BLaER1 treated with 17β-estradiol and CSF1 and Interleukin-3, amounts not matched to agents 10 nM and 100 nM (cell line): ENCODE measurements around the gene NNT.
"Not testable (repeated sequence)": the region's sequence is repeated elsewhere in the genome, so short reads cannot be mapped to it uniquely, and the experiment has no call there.

Experiments
- H3K27ac ChIP-seq, 11 experiments: shearing (Covaris generic); formaldehyde crosslinking; 2 replicates each; pipeline ENCODE4 v1.8.1; 2022
- H3K27me3 ChIP-seq, 11 experiments: shearing (Covaris generic); formaldehyde crosslinking; 2 replicates each; pipeline ENCODE4 v1.8.1; 2022
- H3K36me3 ChIP-seq, 11 experiments: shearing (Covaris generic); formaldehyde crosslinking; 2 replicates each; pipeline ENCODE4 v1.8.1; 2022
- H3K4me1 ChIP-seq, 10 experiments: shearing (Covaris generic); formaldehyde crosslinking; 2 replicates each; pipeline ENCODE4 v1.8.1; 2022
- H3K4me2 ChIP-seq, 11 experiments: shearing (Covaris generic); formaldehyde crosslinking; 2 replicates each; pipeline ENCODE4 v1.8.1; 2022
- H3K4me3 ChIP-seq, 10 experiments: shearing (Covaris generic); formaldehyde crosslinking; 2 replicates each; pipeline ENCODE4 v1.8.1; 2022
- H3K9ac ChIP-seq, 11 experiments: shearing (Covaris generic); formaldehyde crosslinking; 2 replicates each; pipeline ENCODE4 v1.8.1; 2022
- H3K9me3 ChIP-seq, 11 experiments: shearing (Covaris generic); formaldehyde crosslinking; replicated peaks in 1 of 11; 2 replicates each; pipeline ENCODE4 v1.8.1; 2022
- H4K20me1 ChIP-seq, 11 experiments: shearing (Covaris generic); formaldehyde crosslinking; 2 replicates each; pipeline ENCODE4 v1.8.1; 2022
- Cebpa-rat ChIP-seq, 11 experiments: shearing (Covaris generic); IDR thresholded peaks; 2 replicates each; pipeline ENCODE4 v1.8.1; 2022

Gene NNT

DNA sequence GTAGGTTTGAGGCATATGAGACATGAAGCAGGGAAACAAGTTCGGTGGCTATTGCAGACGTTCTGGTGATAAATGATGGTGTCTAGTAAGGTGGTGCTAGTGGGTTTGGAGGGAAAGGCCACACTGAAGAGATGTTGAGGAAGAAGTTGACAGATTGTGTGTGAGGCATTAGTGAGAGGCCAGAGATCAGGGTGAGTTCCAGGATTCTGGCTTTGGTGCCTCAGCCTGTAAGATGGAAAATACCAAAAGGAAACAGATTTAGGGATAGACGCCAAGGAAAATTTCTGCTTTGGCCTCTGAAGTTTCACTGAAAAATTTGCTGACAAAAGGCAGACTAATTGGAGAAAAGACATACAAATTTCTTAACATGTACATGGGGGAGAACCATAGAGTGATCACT lies 39.7 kb upstream of the NNT start:
- H3K4me1 ChIP-seq: 0 out of 20 replicates have a peak, but pooled peaks cover 0 to 4% (median 0%) of the 10 kb centered on the region in 10 experiments

DNA sequence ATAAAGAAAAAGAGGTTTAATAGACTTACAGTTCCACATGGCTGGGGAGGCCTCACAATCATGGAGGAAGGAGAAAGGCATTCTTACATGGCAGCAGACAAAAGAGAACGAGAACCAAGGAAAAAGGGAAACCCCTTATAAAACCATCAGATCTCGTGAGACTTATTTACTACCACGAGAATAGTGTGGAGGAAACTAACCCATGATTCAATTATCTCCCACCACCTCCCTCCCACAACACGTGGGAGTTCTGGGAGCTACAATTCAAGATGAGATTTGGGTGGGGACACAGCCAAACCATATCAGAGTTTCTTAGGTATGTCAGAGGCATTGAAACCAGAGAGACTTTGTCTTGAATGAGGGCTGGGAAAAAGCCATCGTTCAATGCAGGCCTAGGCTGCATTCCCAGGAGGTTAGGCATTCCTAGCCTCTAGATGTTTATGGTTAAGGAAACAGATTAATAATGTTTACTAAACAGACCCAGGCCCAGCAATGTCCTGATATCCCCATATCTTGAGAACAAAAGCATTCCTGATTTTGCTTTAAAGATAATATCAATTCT lies 38.6 kb upstream of the NNT start:
- H3K4me1 ChIP-seq: 0 out of 20 replicates have a peak, but pooled peaks cover 0 to 4% (median 0%) of the 10 kb centered on the region in 10 experiments
- no peaks in the 10 kb centered on the region for H4K20me1 ChIP-seq
- H3K9me3 ChIP-seq: peaks cover 0 to 11% (median 0%) of the 10 kb centered on the region in 11 experiments; a peak in 1 of 22 replicates
- H3K36me3 ChIP-seq: no peaks in the 10 kb centered on the region
- no peak for TF ChIP-seq Cebpa-rat (IDR thresholded peaks at IDR 0.05)
- H3K4me3 ChIP-seq: no peak overlapping the region
- H3K27ac ChIP-seq: no peak overlapping the region
- no peak overlapping the region for H3K4me2 ChIP-seq
- H3K9ac ChIP-seq: no peak overlapping the region
- H3K27me3 ChIP-seq: no peaks in the 10 kb centered on the region

More for the DNA sequence above, 39.7 kb upstream of the NNT start:
- Histone ChIP-seq H3K9me3 (peaks cover 0 to 11% (median 0%) of the 10 kb centered on the region in 11 experiments; a peak in 1 of 22 replicates), H3K27me3 (no peaks in the 10 kb centered on the region), H3K4me2 (no peak overlapping the region), H3K4me3 (no peak overlapping the region), H3K36me3 (no peaks in the 10 kb centered on the region), H3K9ac (no peak overlapping the region), H3K27ac (no peak overlapping the region), H4K20me1 (no peaks in the 10 kb centered on the region)
- TF ChIP-seq Cebpa-rat (IDR thresholded peaks at IDR 0.05): no peak

DNA sequence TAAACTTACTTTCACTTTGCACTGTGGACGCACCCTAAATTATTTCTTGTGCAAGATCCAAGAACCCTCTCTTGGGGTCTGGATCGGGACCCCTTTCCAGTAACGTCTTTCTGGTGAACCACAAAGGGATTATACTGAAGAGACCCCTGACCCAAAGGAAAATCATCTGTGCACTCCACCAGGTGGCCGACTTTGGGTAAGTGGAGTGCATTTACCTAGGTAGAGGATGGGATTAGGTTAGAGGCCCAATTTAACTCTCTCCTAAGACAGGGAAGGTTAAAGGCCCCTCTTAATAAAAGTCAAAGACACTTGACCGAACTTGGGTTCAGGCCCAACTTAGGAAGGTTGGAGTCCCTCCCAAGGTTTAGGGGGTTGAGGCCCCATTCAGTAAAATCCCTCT lies 37.9 kb upstream of the NNT start:
- H4K20me1 ChIP-seq: no peaks in the 10 kb centered on the region
- H3K9ac ChIP-seq: no peak overlapping the region
- H3K27ac ChIP-seq: no peak overlapping the region
- H3K27me3 ChIP-seq: no peaks in the 10 kb centered on the region
- H3K9me3 ChIP-seq: peaks cover 0 to 11% (median 0%) of the 10 kb centered on the region in 11 experiments; a peak in 1 of 22 replicates
- no peak overlapping the region for H3K4me2 ChIP-seq
- H3K36me3 ChIP-seq: peaks cover 0 to 1% (median 0%) of the 10 kb centered on the region in 11 experiments; a peak in 1 of 22 replicates
- H3K4me1 ChIP-seq: 0 out of 20 replicates have a peak, but pooled peaks cover 0 to 4% (median 0%) of the 10 kb centered on the region in 10 experiments
- no peak overlapping the region for H3K4me3 ChIP-seq
- TF ChIP-seq Cebpa-rat (IDR thresholded peaks at IDR 0.05): no peak

DNA sequence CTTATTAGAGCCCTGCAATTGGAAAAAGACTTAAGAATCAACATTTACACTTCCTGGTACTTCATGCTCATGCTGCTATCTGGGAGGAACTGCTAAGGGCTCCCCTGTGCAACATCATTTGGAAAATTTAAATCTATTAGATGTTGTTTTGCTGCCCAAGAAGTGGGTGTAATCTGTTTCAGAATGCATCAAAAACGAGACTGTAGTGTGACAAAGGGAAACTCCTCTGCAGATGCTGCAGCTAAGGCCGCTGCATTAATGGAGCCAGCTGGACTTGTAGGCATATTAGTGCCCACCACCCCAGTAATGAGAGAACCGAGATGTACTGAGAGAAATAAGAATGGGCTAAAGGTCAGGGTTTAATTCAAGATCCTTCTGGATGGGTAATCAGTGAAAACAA lies 35.0 kb upstream of the NNT start:
- Histone ChIP-seq H3K9ac (no peak overlapping the region), H3K4me2 (no peak overlapping the region), H3K4me3 (no peak overlapping the region), H3K4me1 (no peaks in the 10 kb centered on the region), H3K36me3 (peaks cover 0 to 6% (median 0%) of the 10 kb centered on the region in 11 experiments; a peak in 1 of 22 replicates), H3K9me3 (peaks cover 0 to 11% (median 0%) of the 10 kb centered on the region in 11 experiments; a peak in 1 of 22 replicates), H3K27me3 (no peaks in the 10 kb centered on the region), H3K27ac (no peak overlapping the region), H4K20me1 (no peaks in the 10 kb centered on the region)
- TF ChIP-seq Cebpa-rat (IDR thresholded peaks at IDR 0.05): no peak

DNA sequence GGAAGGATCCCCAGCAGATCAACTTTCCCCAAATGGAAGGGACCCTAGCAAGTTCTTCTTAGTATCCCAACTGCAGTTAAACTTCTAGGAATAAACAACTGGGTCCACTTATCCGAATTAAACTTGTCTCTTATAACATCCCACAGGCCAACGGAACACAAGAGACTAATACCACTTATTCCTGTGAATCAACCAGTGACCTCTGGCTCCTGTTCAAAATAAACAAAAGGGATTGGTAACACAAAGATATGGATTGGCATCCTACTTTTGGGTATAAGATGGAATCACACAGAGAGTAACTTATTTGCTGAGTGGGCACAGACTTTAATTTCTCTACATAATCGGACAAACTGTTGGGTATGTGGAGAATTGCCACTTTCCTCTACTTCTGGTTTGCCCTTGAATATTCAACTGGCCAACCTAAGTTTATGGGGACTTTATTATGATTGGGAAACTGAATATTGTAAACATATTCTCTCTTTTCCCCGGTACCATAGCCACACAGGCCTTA lies 33.7 kb upstream of the NNT start:
- no peak overlapping the region for H3K4me3 ChIP-seq
- H4K20me1 ChIP-seq: no peaks in the 10 kb centered on the region
- H3K9ac ChIP-seq: no peak overlapping the region
- no peak overlapping the region for H3K4me2 ChIP-seq
- H3K36me3 ChIP-seq: peaks cover 0 to 6% (median 0%) of the 10 kb centered on the region in 11 experiments; a peak in 4 of 22 replicates
- TF ChIP-seq Cebpa-rat (IDR thresholded peaks at IDR 0.05): no peak
- H3K9me3 ChIP-seq: peaks cover 0 to 10% (median 0%) of the 10 kb centered on the region in 11 experiments; a peak in 1 of 22 replicates
- H3K4me1 ChIP-seq: no peaks in the 10 kb centered on the region
- H3K27me3 ChIP-seq: no peaks in the 10 kb centered on the region
- no peak overlapping the region for H3K27ac ChIP-seq

DNA sequence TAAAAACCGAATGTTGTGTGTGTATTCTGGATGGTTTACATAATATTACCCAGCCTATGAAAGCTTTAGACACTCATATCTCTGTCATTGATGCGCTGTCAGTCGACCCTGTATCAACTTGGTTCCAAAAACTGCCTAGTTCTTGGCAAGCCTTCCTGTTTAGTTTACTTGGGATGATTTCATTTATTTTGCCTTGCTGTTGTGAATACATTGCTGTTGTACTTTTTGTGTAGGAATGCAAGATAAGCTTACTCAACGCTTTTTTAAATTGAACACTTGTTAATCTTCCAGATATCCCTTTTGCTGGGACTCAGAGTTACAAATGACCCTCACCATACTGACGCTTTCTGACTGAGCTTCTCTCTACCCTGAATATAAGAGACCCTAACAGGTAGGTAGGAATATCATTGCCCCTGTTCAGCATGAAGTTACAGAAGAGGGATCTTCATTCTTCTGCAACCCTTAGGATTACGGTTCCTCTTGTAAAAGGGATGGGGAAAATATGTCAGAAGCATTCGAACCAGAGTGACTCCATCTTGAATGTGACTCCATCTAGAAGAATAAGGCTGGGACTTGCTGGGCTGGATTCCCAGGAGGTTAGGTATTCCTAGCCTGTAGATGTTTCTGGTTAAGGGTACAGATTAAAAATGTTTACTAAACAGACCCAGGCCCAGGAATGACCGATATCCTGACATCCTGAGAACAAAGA lies 32.4 kb upstream of the NNT start:
- Histone ChIP-seq H3K9ac (no peak overlapping the region), H3K4me2 (no peak overlapping the region), H3K4me1 (no peaks in the 10 kb centered on the region), H3K4me3 (no peak overlapping the region), H3K27me3 (no peaks in the 10 kb centered on the region), H3K36me3 (peaks cover 7 to 18% (median 11%) of the 10 kb centered on the region in 11 experiments; a peak in 20 of 22 replicates), H4K20me1 (no peaks in the 10 kb centered on the region), H3K27ac (no peak overlapping the region), H3K9me3 (peaks cover 0 to 9% (median 0%) of the 10 kb centered on the region in 11 experiments; a peak in 4 of 22 replicates)
- no peak for TF ChIP-seq Cebpa-rat (IDR thresholded peaks at IDR 0.05)

DNA sequence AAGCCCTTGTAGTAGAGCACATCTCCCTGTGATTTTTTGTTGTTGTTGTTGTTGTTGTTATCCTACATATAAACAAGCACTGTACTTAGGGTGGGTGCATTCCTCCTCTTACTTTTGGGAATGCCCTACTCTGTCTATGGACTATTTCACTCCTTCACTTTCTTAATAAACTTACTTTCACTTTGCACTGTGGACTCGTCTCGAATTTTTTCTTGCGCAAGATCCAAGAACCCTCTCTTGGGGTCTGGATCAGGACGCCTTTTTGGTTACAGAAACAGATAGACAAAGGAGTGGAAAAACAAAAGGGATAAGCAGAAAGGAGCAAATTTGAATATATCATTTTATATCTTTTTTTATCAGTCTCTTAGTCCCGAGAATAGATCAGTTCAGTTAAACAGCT lies 31.7 kb upstream of the NNT start:
- Histone ChIP-seq H3K36me3 (peaks cover 11 to 24% (median 17%) of the 10 kb centered on the region in 11 experiments; a peak in 21 of 22 replicates), H3K27ac (no peak overlapping the region), H3K9ac (no peak overlapping the region), H3K27me3 (no peaks in the 10 kb centered on the region), H3K9me3 (peaks cover 0 to 9% (median 3%) of the 10 kb centered on the region in 11 experiments; a peak in 6 of 22 replicates), H3K4me1 (no peaks in the 10 kb centered on the region), H3K4me2 (no peak overlapping the region), H4K20me1 (no peaks in the 10 kb centered on the region), H3K4me3 (no peak overlapping the region)
- TF ChIP-seq Cebpa-rat (IDR thresholded peaks at IDR 0.05): peak in 4 of 11 experiments; percentile 27 to 65 (median 41); a peak in 2 of 22 replicates

DNA sequence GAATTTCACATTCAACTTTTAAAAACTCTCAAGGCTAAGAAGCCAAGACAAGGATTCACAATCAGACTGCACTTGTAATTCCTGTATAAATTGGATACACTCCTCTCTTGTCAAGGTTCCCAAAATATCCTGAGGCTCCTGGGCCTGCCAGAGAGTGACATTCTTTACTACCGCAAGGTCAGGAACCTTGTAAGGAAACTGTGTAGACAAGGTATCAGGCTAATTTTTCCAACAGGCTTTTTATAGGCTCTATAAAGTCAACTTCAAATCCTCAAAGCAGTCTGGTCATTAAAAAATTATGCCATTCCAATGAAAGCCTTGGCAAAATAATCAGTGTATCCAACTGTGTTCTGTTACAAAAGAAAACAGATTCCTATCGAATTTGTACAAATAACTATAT lies 30.6 kb upstream of the NNT start:
- no peaks in the 10 kb centered on the region for H3K27me3 ChIP-seq
- H3K9me3 ChIP-seq: peaks cover 0 to 19% (median 11%) of the 10 kb centered on the region in 11 experiments; a peak in 11 of 22 replicates
- no peak for TF ChIP-seq Cebpa-rat (IDR thresholded peaks at IDR 0.05)
- H3K9ac ChIP-seq: no peak overlapping the region
- H4K20me1 ChIP-seq: no peaks in the 10 kb centered on the region
- no peak overlapping the region for H3K27ac ChIP-seq
- H3K4me1 ChIP-seq: no peaks in the 10 kb centered on the region
- no peak overlapping the region for H3K4me3 ChIP-seq
- H3K4me2 ChIP-seq: no peak overlapping the region
- H3K36me3 ChIP-seq: peaks cover 11 to 35% (median 28%) of the 10 kb centered on the region in 11 experiments; a peak in 21 of 22 replicates

DNA sequence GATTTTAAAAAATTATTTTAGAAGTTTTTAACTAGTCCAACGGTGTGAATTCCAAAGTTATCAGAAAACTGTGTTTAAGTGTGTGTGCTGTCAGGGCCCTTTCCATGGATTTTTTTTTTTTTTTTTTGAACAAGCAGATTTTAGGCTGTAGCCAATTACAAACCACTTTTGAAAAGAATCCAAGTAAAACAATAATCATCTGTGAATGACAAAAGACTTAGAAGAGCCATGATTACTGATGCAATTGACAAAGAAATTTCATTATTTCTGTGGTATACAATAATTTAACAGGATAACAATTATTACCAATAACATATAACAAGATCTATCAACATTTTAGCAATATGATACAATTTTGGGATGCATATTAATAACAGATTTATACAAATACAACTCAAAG lies 29.9 kb upstream of the NNT start:
- Histone ChIP-seq H3K4me1 (no peaks in the 10 kb centered on the region), H3K27ac (no peak overlapping the region), H3K36me3 (peaks cover 11 to 36% (median 28%) of the 10 kb centered on the region in 11 experiments; a peak in 21 of 22 replicates), H3K4me2 (no peak overlapping the region), H3K4me3 (no peak overlapping the region), H3K9ac (no peak overlapping the region), H4K20me1 (no peaks in the 10 kb centered on the region), H3K27me3 (no peaks in the 10 kb centered on the region), H3K9me3 (peaks cover 0 to 19% (median 11%) of the 10 kb centered on the region in 11 experiments; a peak in 11 of 22 replicates)
- TF ChIP-seq Cebpa-rat (IDR thresholded peaks at IDR 0.05): no peak

DNA sequence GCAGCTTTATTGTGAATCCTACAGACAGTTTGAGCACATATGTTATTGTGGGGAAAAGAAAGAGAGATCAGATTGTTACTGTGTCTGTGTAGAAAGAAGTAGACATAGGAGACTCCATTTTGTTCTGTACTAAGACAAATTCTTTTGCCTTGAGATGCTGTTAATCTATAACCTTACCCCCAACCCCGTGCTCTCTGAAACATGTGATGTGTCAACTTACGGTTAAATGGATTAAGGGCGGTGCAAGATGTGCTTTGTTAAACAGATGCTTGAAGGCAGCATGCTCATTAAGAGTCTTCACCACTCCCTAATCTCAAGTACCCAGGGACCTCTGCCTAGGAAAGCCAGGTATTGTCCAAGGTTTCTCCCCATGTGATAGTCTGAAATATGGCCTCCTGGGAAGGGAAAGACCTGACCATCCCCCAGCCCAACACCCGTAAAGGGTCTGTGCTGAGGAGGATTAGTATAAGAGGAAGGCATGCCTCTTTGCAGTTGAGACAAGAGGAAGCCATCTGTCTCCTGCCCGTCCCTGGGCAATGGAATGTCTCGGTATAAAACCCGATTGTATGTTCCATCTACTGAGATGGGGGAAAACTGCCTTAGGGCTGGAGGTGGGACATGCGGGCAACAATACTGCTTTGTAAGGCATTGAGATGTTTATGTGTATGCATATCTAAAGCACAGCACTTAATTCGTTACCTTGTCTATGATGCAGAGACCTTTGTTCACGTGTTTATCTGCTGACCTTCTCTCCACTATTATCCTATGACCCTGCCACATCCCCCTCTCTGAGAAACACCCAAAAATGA lies 22.4 kb upstream of the NNT start:
- not testable (repeated sequence) for H4K20me1 ChIP-seq, H3K27ac ChIP-seq, H3K27me3 ChIP-seq, H3K4me1 ChIP-seq, H3K9ac ChIP-seq, H3K4me2 ChIP-seq, H3K4me3 ChIP-seq
- peaks cover 2 to 25% (median 15%) of the 10 kb centered on the region in 11 experiments; a peak in 14 of 22 replicates for H3K9me3 ChIP-seq
- peaks cover 5 to 65% (median 43%) of the 10 kb centered on the region in 11 experiments; a peak in 20 of 22 replicates for H3K36me3 ChIP-seq
